ENCODE results near the gene PDRG1.

PDRG1 gene

GRCh38 chr20:31981784-31982183, 29.9 kb upstream of the PDRG1 start:
- no peaks in the 10 kb centered on the region for H3K27me3 ChIP-seq (ENCODE audit: insufficient read depth, low read depth, severe bottlenecking)

GRCh38 chr20:31979713-31980426, 28.0 kb upstream of the PDRG1 start:
- no peaks in the 10 kb centered on the region for H3K9me3 ChIP-seq (ENCODE audit: severe bottlenecking)
- no peak overlapping the region for H3K27ac ChIP-seq
- no peak for DNase-seq
- H3K4me3 ChIP-seq (ENCODE audit: low read depth, low read length): no peak overlapping the region
- peaks cover 33% of the 10 kb centered on the region for H3K36me3 ChIP-seq
- H3K27me3 ChIP-seq (ENCODE audit: insufficient read depth, low read depth, severe bottlenecking): no peaks in the 10 kb centered on the region
- TF ChIP-seq CTCF (IDR thresholded peaks at IDR 0.05; ENCODE audit: low read depth, low read length): no peak

More at GRCh38 chr20:31981784-31982183, 29.9 kb upstream of the PDRG1 start:
- no peak overlapping the region for H3K27ac ChIP-seq
- H3K4me3 ChIP-seq (ENCODE audit: low read depth, low read length): no peak overlapping the region
- TF ChIP-seq CTCF (IDR thresholded peaks at IDR 0.05; ENCODE audit: low read depth, low read length): no peak
- H3K9me3 ChIP-seq (ENCODE audit: severe bottlenecking): no peaks in the 10 kb centered on the region
- no peak for DNase-seq
- H3K36me3 ChIP-seq: peaks cover 26% of the 10 kb centered on the region

GRCh38 chr20:31977080-31977479, 25.2 kb upstream of the PDRG1 start:
- Histone ChIP-seq H3K36me3 (peaks cover 46% of the 10 kb centered on the region), H3K27ac (no peak overlapping the region), H3K27me3 (ENCODE audit: insufficient read depth, low read depth, severe bottlenecking) (no peaks in the 10 kb centered on the region), H3K4me3 (ENCODE audit: low read depth, low read length) (no peak overlapping the region), H3K9me3 (ENCODE audit: severe bottlenecking) (no peaks in the 10 kb centered on the region)
- no peak for TF ChIP-seq CTCF (IDR thresholded peaks at IDR 0.05; ENCODE audit: low read depth, low read length)
- DNase-seq: no peak

GRCh38 chr20:31975874-31976273, 24.0 kb upstream of the PDRG1 start:
- Histone ChIP-seq H3K36me3 (peaks cover 46% of the 10 kb centered on the region), H3K9me3 (ENCODE audit: severe bottlenecking) (no peaks in the 10 kb centered on the region), H3K4me3 (ENCODE audit: low read depth, low read length) (no peak overlapping the region), H3K27ac (no peak overlapping the region), H3K27me3 (ENCODE audit: insufficient read depth, low read depth, severe bottlenecking) (no peaks in the 10 kb centered on the region)
- TF ChIP-seq CTCF (IDR thresholded peaks at IDR 0.05; ENCODE audit: low read depth, low read length): no peak
- no peak for DNase-seq

- DNase-seq: peak; percentile 59
- Histone ChIP-seq H3K27ac (peak overlapping the region; percentile 56), H3K4me3 (ENCODE audit: low read depth, low read length) (no peak overlapping the region; the same call in 1 of the 2 replicates), H3K9me3 (ENCODE audit: severe bottlenecking) (no peaks in the 10 kb centered on the region), H3K27me3 (ENCODE audit: insufficient read depth, low read depth, severe bottlenecking) (no peaks in the 10 kb centered on the region), H3K36me3 (peaks cover 49% of the 10 kb centered on the region)
- no peak for TF ChIP-seq CTCF (IDR thresholded peaks at IDR 0.05; ENCODE audit: low read depth, low read length)
Observed at GRCh38 chr20:31974951-31975487, 23.2 kb upstream of the PDRG1 start.

Measured in WERI-Rb-1 (cell line).